Glomerular visceral epithelial cell (primary cell): Measurements from ENCODE around the gene HES5.

Source experiments
- DNase-seq: peaks from one replicate; pipeline ENCODE4 v3.0.0-alpha.2; 2016; ENCODE audit errors: extremely low spot score

Gene HES5

DNA sequence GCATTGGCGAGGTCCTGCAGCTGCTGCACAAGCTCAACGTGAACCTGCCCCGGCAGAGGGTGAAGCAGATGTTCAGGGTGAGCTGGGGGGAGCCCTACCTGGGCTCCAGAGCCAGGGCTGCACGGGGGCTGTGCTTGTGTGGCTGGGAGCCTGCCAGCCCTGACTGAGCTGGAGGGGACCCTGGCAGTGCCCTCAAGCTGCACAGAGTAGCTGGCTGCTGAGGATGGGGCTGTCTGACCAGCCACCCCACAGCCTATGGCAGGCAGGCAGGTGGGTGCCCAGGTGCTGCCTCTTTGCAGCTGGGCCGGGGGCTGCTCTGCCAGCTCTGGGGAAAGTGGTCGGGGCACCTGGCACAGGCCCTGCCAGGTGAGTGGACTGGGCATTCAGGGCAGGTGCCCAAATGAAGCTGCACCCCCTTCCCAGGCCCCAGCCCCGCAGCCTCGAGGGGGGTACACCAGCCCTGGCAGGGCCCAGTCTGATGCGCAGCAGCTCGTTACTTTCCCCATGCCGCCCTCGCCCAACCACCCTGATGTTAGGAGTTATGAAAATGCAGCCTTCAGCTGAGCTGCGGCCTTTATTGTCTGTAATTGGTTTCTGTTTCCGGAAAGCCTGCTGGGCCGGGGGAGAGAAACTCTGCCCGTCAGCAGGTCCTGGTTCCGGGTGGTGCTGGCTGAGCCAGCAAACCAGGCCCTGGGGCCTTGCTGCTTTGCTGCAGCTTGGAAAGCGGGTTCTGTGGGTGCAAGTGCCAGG lies 49.7 kb downstream of the HES5 start:
- DNase-seq = no peak

DNA sequence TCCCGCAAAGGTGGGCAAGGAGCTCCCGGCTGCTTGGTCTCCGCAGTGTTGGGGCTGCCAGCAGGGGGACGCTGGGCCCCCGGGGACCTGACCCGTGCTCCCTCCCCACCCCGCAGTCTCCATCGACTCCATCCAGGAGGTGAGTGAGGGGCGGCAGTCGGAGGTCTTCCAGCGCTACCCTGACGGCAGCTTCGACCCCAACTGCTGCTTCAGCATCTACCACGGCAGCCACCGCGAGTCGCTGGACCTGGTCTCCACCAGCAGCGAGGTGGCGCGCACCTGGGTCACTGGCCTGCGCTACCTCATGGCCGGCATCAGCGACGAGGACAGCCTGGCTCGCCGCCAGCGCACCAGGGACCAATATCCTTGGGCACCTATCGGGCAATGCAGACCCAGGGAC lies 50.4 kb downstream of the HES5 start:
- no peak for DNase-seq

- DNase-seq = no peak
Measured at GRCh38 chr1:2479186-2479585, 50.9 kb downstream of the HES5 start.
